ENCODE measurements around the gene ALPL. TPM values are rescaled to one million over a fixed set of nuclear protein-coding genes. Genes with fewer than 3 reads are reported as not detected.
A peak's percentile ranks its signal among the peaks of the same experiment; 100 is the strongest.

Gene ALPL
- total RNA-seq, 1 donor from 2014 or later: not detected

DNA sequence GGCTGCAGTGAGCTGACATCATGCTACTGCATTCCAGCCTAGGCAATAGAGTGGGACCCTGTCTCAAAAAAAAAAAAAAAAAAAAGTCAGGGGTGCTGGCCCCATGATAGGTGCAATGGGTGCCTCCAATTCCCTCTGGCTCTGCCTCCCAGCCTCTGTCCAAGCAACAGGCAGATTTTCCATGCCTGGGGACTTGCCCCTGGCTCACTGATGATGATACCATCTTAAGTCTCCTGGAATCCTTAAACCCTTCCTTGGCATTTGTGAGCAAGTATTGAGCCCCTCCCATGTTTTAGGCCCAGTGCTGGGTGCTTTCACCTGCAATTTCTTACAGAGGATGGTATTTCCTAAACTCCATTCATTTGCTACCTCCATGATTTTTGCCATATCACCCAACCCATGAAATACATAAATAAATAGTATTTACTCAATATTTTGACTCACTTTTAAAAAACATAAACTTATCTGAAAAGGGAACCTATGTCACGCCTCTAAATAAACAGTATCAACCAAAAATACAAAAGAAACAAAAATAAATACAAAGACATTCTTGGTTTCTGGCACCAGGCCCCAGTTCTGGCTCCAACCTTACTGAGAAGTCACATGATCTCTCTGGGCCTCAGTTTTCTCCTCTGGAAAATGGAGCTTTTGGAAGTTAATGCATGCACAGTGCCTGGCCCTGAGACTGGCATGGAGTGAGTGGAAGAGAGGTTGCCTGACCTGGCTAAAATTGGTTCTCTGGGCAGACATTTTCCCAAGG lies 1.5 kb upstream of the ALPL start:
- TF ChIP-seq, protein P1, sequence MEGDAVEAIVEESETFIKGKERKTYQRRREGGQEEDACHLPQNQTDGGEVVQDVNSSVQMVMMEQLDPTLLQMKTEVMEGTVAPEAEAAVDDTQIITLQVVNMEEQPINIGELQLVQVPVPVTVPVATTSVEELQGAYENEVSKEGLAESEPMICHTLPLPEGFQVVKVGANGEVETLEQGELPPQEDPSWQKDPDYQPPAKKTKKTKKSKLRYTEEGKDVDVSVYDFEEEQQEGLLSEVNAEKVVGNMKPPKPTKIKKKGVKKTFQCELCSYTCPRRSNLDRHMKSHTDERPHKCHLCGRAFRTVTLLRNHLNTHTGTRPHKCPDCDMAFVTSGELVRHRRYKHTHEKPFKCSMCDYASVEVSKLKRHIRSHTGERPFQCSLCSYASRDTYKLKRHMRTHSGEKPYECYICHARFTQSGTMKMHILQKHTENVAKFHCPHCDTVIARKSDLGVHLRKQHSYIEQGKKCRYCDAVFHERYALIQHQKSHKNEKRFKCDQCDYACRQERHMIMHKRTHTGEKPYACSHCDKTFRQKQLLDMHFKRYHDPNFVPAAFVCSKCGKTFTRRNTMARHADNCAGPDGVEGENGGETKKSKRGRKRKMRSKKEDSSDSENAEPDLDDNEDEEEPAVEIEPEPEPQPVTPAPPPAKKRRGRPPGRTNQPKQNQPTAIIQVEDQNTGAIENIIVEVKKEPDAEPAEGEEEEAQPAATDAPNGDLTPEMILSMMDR (conservative IDR thresholded peaks at IDR 0.05; ENCODE audit: low read depth, low read length): no peak
- H3K4me3 ChIP-seq (ENCODE audit: low read depth, low read length): no peak overlapping the region
- no peak for DNase-seq (ENCODE audit: low read depth)

DNA sequence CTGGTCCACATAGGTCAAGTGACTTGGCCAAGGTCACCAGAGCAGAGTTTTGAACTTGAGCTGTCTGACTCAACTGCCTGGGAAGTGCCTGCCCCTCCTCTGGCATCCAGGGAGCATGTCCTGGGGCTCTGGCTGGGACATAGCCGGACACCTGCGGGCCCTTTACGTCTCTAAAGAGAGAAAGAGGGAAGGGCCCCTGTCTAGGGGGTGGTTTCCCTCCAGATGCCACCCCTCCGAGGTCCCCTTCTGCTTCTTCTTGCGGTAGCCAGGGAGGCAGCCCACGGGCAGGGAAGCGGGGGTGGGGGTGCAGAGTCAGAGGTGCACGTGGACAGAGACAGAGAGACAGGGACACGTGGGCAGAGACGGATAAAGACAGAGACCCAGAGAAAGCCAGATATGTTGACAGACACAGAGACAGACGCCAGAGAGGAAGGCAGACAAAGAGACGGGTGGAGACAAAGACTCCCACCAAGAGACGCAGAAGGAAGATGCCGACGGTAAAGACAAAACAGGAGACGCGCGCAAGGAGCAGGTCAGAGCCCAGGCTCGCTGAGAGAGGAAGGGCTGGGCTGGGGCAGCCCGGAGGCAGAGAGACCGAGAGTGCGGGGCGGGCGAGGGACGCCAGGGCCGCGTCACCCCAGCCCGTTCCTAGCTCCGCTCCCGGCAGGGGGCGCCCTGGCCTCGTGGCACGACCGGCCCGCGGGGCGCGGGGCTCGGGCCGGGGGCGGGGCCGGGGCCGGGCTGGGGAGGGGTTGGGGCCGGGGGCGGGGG lies 458 bp upstream of the ALPL start:
- TF ChIP-seq, protein P1 (conservative IDR thresholded peaks at IDR 0.05; ENCODE audit: low read depth, low read length): peak; percentile 52
- DNase-seq (ENCODE audit: low read depth): no peak
- peak overlapping the region; percentile 37 for H3K4me3 ChIP-seq (ENCODE audit: low read depth, low read length)

- no peak for DNase-seq (ENCODE audit: low read depth)
- no peak overlapping the region for H3K4me3 ChIP-seq (ENCODE audit: low read depth, low read length)
- TF ChIP-seq, protein P1 (conservative IDR thresholded peaks at IDR 0.05; ENCODE audit: low read depth, low read length): no peak
Observed at GRCh38 chr1:21510113-21510493, 880 bp downstream of the ALPL start.

DNA sequence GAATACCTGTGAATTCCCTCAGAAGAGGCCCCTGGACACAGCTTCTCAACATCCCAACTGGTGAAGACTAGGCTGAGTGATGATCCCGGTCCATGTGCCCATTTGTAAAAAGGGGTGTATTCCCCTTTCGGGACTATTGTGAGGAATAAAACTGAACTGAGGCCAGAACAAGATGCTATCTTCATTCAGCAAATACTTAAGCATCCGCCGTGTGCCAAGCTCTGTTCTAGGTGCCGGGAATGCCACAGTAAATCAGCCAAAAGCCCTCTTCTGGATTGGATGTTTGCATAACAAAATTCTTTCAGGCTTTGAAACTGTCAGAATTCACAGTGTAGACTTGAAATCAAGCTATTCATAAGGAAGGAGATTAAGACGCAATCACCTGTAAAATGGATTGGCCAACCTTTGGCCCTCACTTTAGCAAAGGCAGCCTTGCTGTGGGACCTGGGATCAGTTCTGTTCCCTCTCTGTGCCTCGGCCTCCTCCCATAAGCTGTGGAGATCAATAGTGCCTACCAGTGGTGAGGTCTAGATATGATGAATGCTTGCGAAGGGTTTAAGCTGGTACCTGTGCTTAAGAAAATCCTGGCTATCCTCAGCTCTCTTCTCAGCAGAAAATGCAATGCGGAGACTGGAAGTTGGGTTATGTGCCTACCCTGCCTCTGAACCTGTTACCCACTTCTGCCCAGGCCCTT lies 1.8 kb downstream of the ALPL start:
- H3K4me3 ChIP-seq (ENCODE audit: low read depth, low read length): no peak overlapping the region
- TF ChIP-seq, protein P1 (conservative IDR thresholded peaks at IDR 0.05; ENCODE audit: low read depth, low read length): peak; percentile 29
- no peak for DNase-seq (ENCODE audit: low read depth)

- H3K4me3 ChIP-seq (ENCODE audit: low read depth, low read length): no peak overlapping the region
- TF ChIP-seq, protein P1 (conservative IDR thresholded peaks at IDR 0.05; ENCODE audit: low read depth, low read length): no peak
- peak; percentile 85 for DNase-seq (ENCODE audit: low read depth)
Observed at GRCh38 chr1:21511579-21512522, 2.6 kb downstream of the ALPL start.

DNA sequence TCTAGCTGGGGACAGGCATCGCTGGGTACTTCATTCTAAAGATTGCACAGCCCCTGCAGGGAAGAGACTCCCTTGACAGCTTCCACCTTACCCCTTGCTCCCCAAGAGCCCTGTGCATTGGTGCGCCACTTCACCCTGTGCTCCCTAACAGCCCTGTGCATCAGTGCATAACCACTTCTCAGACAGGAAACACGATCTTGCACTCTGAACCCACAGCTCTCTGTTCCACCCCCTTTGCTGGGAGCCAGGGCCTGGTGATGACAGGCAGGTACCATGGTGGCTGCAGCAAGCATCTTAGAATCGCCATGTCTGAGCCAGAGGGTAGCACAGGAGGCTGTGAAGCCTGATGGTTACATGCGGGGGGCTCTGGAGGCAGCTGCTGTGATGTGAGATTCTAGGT lies 5.0 kb downstream of the ALPL start:
- no peak for DNase-seq (ENCODE audit: low read depth)
- TF ChIP-seq, protein P1 (conservative IDR thresholded peaks at IDR 0.05; ENCODE audit: low read depth, low read length): no peak
- H3K4me3 ChIP-seq (ENCODE audit: low read depth, low read length): no peak overlapping the region

All from epithelial cell of proximal tubule (primary cell).